ENCODE results near the gene HPX.

Gene HPX

DNA sequence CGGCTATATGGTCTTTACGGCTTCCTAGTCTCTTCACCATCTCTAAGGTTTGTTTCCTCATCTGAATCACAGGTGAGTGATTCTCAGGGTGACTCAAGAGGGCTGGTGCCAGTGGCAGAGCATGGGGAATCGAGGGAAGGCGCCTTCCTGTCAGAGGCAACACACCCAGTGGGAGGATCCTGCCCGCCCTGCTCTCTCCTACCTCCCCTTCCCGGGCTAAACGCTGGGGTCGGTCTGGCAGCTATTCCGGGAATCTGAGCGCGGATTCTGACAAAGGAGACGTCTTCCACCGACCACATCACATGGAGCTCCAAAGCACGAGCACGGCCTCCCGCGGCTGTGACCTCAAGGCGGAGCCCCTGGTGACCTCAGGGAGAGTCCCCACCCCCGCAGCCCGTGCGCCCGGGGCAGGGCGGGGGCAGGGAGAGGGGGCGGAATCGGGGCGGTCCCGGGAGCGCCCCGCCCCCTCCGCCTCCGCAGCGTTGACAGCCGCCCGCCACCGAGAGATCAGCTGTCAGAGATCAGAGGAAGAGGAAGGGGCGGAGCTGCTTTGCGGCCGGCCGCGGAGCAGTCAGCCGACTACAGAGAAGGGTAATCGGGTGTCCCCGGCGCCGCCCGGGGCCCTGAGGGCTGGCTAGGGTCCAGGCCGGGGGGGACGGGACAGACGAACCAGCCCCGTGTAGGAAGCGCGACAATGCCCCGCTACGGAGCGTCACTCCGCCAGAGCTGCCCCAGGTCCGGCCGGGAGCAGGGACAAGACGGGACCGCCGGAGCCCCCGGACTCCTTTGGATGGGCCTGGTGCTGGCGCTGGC is 50.7 kb downstream of the HPX start, which contains the start of gene SMPD1:
TSS of gene SMPD1 (plus strand) at position 570 of the 813 bp plus-strand sequence. CDS start at position 695, 125 bp downstream.
- DNase-seq = peak; percentile 81 to 95 (median 88)

DNA sequence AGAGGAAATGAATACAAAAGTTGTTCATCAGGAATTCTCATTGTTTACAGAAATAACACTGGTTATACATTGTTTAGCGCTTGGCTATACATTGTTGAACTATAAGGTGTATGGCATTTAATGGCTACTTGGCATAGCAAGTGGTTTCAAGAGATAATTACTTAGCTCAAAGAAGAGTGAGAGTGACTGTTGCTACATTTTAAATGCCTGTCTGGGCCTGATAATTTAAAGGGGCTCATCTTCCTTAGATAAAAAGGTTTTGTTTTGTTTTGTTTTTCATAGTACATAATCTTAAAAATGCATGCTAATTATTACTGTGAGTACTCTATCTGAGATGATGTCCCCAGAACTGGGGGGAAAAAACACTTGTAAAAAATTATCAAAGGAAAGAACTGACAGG is 52.0 kb downstream of the HPX start:
- no peak for DNase-seq

DNA sequence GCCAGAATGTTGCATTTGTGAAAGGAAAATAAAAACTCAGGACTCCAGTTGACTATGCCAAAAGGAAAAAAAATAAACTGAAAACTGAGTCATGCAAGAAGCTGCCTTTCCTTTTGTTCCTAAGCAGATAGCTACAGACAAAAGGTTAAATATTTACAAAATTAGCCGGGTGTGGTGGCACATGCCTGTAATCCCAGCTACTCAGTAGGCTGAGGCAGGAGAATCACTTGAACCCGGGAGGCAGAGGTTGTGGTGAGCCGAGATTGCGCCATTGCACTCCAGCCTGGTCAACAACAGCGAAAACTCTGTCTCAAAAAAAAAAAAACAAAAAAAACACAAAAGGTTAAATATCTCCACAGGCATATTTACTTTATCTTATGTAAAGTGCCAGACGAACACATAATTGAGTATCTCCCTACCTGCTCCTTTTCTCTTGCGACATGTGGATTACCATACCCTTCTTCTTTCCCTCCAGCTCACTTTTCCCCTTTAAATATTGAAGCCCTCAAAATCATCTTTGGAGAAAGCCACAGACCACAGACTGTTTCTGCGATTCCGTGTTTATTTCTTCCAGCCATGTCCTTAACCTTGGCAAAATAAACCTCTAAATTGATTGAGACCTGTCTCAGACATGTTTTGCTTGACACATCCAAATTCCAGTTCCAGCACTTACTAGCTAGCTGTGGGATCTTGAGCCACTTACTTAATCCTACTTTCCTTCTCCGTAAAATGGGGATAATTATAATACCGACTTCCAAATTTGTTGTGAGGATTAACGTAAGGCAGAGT is 52.8 kb downstream of the HPX start:
- DNase-seq = no peak

DNA sequence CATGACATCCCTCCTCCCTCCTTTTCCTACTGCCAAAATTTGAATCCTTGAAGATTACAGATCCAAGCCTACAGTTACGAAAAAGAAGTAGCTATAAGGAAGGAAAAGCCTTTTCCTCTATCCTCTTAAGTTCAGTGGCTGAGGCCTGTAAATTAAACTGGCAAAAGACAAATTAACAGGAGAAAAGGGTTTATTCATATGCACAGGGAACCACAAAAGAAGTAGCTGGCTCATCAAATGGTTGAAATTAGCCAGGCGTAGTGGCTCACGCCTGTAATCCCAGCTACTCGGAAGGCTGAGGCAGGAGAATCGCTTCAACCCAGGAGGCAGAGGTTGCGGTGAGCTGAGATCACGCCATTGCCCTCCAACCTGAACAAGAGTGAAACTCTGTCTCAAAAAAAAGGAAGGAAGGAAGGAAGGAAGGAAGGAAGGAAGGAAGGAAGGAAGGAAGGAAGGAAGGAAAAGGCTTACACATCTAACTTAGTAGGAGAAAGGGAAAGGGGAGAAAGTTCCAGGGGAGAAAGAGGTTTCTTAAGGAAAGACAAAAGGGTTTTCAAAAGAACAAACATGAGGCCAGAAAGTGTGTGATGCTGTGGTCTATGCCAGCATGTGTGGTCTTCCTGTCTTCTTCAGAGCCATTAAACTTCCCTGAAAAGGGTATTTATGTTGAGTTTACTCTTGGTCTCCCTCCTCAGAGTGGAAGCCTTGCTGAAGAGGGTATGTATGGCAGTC is 55.6 kb downstream of the HPX start:
- DNase-seq = no peak
